GM21737 (cell line): ENCODE measurements around the gene YPEL3.
A peak's percentile ranks its signal among the peaks of the same experiment; 100 is the strongest.

Experiments
- ATAC-seq: cut with Tn5 transposase; IDR thresholded peaks from one replicate; pipeline ENCODE4 v1.9.1; 2021; ENCODE audit warnings: mild to moderate bottlenecking, moderate library complexity; ENCODE audit not compliant: unreplicated experiment

The YPEL3 gene

GRCh38 chr16:30070490-30070889, 25.5 kb downstream of the YPEL3 start:
- no peak for ATAC-seq

DNA sequence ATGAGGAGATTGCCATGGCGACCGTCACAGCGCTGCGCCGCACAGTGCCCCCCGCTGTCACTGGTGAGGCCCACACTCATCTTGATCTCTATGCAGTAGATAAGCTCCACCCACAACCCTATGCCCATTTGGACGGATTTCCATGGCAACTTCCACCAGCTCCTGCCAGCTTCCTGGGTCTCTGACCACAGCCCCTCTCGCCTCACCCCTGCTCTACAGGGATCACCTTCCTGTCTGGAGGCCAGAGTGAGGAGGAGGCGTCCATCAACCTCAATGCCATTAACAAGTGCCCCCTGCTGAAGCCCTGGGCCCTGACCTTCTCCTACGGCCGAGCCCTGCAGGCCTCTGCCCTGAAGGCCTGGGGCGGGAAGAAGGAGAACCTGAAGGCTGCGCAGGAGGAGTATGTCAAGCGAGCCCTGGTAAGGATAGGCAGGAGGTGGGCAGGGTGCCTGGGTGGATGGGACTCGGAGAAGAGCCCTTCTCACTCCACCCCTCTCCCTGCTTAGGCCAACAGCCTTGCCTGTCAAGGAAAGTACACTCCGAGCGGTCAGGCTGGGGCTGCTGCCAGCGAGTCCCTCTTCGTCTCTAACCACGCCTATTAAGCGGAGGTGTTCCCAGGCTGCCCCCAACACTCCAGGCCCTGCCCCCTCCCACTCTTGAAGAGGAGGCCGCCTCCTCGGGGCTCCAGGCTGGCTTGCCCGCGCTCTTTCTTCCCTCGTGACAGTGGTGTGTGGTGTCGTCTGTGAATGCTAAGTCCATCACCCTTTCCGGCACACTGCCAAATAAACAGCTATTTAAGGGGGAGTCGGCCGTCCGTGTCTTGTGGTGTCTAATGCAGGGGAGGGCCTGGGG, 26.2 kb downstream of the YPEL3 start:
- ATAC-seq: no peak

DNA sequence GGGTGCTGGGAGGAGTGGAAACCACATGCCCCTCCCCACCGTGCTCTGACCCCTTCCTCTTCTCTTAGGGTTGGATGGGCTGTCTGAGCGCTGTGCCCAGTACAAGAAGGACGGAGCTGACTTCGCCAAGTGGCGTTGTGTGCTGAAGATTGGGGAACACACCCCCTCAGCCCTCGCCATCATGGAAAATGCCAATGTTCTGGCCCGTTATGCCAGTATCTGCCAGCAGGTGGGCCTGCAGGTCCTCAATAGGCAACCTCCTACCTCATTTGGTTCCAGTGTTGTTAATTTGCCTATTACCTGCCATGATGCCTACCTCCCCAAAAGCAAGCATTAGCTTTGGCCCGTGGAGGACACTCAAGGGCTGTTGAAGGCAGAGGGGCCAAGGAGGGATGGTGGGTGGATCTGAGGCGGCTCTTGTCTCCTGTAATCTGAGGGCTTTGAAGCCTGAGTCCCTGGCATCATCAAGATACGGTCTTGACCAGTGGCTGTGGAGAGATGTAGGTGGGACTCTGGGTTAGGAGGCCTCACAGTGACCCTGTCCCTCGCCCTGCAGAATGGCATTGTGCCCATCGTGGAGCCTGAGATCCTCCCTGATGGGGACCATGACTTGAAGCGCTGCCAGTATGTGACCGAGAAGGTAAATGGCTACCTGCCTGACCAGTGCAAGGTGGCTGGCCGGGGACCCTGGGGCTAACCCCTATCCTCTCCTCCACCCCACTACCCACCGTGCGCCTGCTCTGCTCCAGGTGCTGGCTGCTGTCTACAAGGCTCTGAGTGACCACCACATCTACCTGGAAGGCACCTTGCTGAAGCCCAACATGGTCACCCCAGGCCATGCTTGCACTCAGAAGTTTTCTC, 27.0 kb downstream of the YPEL3 start:
- no peak for ATAC-seq

DNA sequence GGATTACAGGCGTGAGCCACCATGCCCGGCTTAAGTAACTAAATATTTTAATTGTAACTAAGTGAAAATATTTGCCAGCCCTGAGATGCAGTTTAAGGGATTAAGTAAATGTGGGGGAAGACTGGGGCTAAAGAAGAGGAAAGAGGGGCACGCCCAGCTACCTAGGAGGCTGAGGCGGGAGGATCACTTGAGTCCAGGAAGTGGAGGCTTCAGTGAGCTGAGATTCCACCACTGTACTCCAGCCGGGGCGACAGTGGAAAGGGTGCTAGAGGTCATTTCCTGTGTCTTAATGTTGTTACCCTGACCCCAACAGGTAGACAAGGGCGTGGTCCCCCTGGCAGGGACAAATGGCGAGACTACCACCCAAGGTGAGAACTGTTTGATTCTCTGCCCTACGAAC, 27.7 kb downstream of the YPEL3 start:
- ATAC-seq: no peak

GRCh38 chr16:30067584-30067916, 28.5 kb downstream of the YPEL3 start:
- no peak for ATAC-seq

GRCh38 chr16:30066761-30067583, 29.0 kb downstream of the YPEL3 start:
- no peak for ATAC-seq

GRCh38 chr16:30065943-30066760, 29.9 kb downstream of the YPEL3 start:
- no peak for ATAC-seq

DNA sequence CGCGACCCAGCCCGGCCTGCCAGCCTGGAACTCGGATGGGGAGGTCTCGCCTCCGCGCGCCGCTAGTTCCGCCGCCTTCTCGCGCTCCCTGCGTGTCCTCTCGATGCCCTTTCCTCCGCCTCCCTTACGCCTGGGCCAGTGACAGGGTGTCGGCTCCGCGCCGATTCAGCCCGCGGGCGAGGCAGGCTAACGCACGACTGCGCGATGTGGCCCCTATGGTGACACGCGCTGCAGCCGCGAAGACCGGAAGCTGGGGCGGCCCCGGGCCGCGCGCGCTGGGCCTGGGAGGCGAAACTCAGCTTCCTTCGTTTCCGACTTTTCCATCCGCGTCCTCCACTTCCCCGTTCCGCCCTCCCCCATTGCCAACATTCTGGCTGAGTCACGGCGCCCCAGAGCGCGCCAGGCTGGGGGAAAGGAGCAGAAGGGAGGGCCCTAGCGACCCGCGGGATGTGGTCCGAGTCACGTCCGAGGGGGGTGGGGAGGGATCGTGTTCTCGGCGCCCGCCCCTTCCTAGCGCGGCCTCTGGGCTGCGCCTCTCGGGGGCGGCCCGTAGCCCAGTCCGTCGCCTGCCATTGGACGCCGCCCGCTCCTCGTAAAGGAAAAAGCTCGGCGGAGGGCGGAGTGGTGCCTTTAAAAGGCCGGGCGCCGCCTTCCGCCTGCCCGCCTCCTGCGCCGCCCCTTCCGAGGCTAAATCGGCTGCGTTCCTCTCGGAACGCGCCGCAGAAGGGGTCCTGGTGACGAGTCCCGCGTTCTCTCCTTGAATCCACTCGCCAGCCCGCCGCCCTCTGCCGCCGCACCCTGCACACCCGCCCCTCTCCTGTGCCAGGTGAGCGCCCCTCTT, 30.7 kb downstream of the YPEL3 start, which contains the start of gene ALDOA:
TSS of gene ALDOA (plus strand) at position 659 of the 841 bp plus-strand sequence. CDS start 1,138 bp downstream, outside the sequence.
- peak; percentile 76 for ATAC-seq

GRCh38 chr16:30064729-30065101, 31.3 kb downstream of the YPEL3 start:
- ATAC-seq: no peak

- ATAC-seq: peak; percentile 36
These were observed 31.9 kb downstream of the YPEL3 start for GRCh38 chr16:30063893-30064728.

- no peak for ATAC-seq
These were observed 32.6 kb downstream of the YPEL3 start for GRCh38 chr16:30063278-30063892.

DNA sequence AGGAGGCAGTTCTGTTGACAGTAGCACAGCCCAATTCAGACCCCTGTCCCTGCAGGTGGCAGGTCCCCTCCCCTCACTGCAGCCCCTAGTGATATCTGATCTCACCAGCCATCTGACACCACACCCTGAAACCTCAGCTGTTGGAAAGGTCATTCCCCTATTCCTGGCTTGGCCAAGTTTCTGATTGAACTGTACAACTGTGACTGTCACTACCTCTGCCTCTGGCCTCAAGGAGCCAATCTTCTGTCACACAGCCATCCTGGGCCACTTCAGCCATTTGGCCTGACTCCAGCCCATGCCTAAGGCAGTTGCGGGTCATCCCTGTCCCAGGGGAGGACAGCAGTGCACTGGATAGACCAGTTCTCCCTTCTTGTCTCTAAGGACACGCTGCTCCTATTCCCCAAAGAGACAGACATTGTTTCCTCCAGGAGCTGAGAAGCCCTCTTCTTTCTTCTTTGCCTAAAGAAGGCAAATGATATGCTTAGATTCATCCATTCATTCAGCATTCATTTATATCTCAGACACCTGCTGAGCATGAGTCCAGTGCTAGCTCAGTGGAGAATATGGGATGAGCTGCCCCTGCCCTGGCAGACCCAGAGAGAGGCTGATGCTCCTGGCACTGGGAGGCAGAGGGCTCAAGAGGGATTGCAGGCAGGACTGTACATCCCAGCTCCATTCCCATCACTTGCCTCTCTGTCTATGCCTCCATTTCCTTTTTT, 35.0 kb downstream of the YPEL3 start:
- no peak for ATAC-seq

DNA sequence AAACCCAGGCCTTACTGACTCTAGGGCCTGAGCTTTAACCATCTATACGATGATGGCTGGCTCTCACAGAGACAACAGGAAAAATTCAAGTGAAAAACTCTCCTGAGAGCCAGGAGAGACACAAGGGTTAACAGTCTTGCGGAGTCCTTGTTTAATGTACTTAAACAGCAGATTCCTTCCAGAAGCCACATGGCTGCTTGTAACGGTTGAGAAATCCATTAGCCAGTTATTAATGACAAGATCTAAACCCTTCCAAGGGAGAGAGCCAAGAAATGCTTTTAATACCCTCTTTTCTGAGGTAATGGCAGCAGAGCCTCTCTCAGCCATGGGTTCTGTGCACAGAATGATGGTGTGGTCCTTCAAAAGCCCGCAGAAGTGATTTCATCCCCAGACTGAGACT, 35.7 kb downstream of the YPEL3 start:
- no peak for ATAC-seq

GRCh38 chr16:30054959-30055553, 41.0 kb downstream of the YPEL3 start:
- no peak for ATAC-seq

DNA sequence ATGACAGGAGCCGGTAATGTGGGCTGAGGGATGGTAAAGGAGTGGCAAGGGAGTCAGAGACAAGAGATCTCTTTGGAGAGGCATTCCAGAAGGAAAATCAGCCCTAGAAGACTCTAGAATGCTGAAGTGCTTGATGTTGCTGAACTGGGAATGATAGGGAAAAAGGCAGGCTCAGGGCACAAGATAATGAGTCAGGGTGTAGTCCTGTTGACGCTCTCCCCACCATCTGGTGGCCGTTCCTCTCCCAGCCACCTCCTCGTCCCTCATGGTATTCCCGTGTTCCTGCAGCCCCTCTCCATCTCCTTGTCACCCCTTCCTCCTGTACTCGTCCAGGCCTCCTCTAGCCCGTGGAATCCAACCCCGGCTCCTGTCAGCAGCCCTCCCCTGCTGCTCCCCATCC, 41.6 kb downstream of the YPEL3 start:
- ATAC-seq: no peak

GRCh38 chr16:30053376-30054015, 42.5 kb downstream of the YPEL3 start:
- ATAC-seq: no peak
